AG04449 (cell line): ENCODE results near the gene NAALADL2.

Experiments
- CTCF ChIA-PET: fragments of 350-600 bp; formaldehyde crosslinking; extraction: SDS; loops from one replicate; lab custom pipeline; 2021; ENCODE audit warnings: antibody characterized with exemption; lab: Yijun Ruan, JAX
- POLR2A ChIA-PET: fragments of 400-600, 350-600 bp; formaldehyde crosslinking; extraction: SDS; loops from one replicate; lab custom pipeline; 2020; ENCODE audit warnings: antibody characterized with exemption, inconsistent platforms; lab: Yijun Ruan, JAX
- DNase-seq: peaks from one replicate; pipeline ENCODE4 v3.0.0-alpha.2; 2010; ENCODE audit warnings: low read depth, low spot score
- H3K4me3 ChIP-seq: 2 replicates; pipeline ENCODE4 v1.5.1; 2011; ENCODE audit warnings: low read depth, mild to moderate bottlenecking, control low read depth, low read length
- CTCF ChIP-seq: IDR thresholded peaks from one replicate; pipeline ENCODE4 v1.5.1; 2011; ENCODE audit warnings: mild to moderate bottlenecking, moderate library complexity, low read length, control low read depth, inconsistent platforms; ENCODE audit not compliant: insufficient read depth; ENCODE audit errors: missing control alignments

Gene NAALADL2

GRCh38 chr3:175336406-175337133 lies 477.4 kb downstream of the NAALADL2 start:
- no peak for TF ChIP-seq CTCF
- no peak for DNase-seq
- no peak overlapping the region for H3K4me3 ChIP-seq
- POLR2A ChIA-PET: no interaction called here
- CTCF ChIA-PET: interaction anchor here (0.8 to 1.0 kb wide), 2 partner anchors 11 to 398 kb away, joined by 3 read pairs; no protein-coding TSS in a partner anchor

GRCh38 chr3:175337631-175338030 lies 478.5 kb downstream of the NAALADL2 start:
- no peak for DNase-seq
- ChIA-PET POLR2A (no interaction called here), CTCF (no interaction called here)
- TF ChIP-seq CTCF: no peak
- H3K4me3 ChIP-seq: no peak overlapping the region

- no peak overlapping the region for H3K4me3 ChIP-seq
- DNase-seq: peak; percentile 59
- no peak for TF ChIP-seq CTCF
- ChIA-PET CTCF (no interaction called here), POLR2A (no interaction called here)
These were observed 479.8 kb downstream of the NAALADL2 start for GRCh38 chr3:175338775-175339535.

GRCh38 chr3:175340338-175341015 lies 481.3 kb downstream of the NAALADL2 start:
- ChIA-PET CTCF (no interaction called here), POLR2A (no interaction called here)
- no peak overlapping the region for H3K4me3 ChIP-seq
- no peak for TF ChIP-seq CTCF
- no peak for DNase-seq

GRCh38 chr3:175342196-175342595 lies 483.1 kb downstream of the NAALADL2 start:
- TF ChIP-seq CTCF: no peak
- H3K4me3 ChIP-seq: no peak overlapping the region
- CTCF ChIA-PET: no interaction called here
- POLR2A ChIA-PET: no interaction called here
- no peak for DNase-seq

- CTCF ChIA-PET: no interaction called here
- no peak for DNase-seq
- POLR2A ChIA-PET: no interaction called here
- H3K4me3 ChIP-seq: no peak overlapping the region
- no peak for TF ChIP-seq CTCF
These were observed 484.8 kb downstream of the NAALADL2 start for GRCh38 chr3:175343946-175344345.
